Activated T-cell treated with anti-CD3 and anti-CD28 coated beads, Interleukin-2, amount 50 U/mL, for 4 hours (primary cell): ENCODE data around the gene GRK5. TPM values are rescaled to one million over a fixed set of nuclear protein-coding genes. Genes with fewer than 3 reads are reported as not detected.

Experiments
- ATAC-seq, 2 donors: fragments of 200-7000 bp; cut with Tn5 transposase; one replicate each; pipeline ENCODE4 v1.10.0; 2021
- DNase-seq: peaks from one replicate; pipeline ENCODE4 v3.0.0-alpha.2; 2020
- H3K27me3 Mint-ChIP-seq: one replicate; pipeline ENCODE4 v1.8.0; 2021; ENCODE audit warnings: low read depth, mixed read lengths
- H3K36me3 Mint-ChIP-seq: one replicate; pipeline ENCODE4 v1.8.0; 2022; ENCODE audit warnings: mixed read lengths; ENCODE audit not compliant: insufficient read depth
- H3K4me1 Mint-ChIP-seq: one replicate; pipeline ENCODE4 v1.8.0; 2021; ENCODE audit warnings: low read depth, mixed read lengths
- H3K4me3 Mint-ChIP-seq: one replicate; pipeline ENCODE4 v1.8.0; 2021; ENCODE audit warnings: mild to moderate bottlenecking, moderate library complexity, mixed read lengths
- H3K9me3 Mint-ChIP-seq: one replicate; pipeline ENCODE4 v1.8.0; 2021; ENCODE audit warnings: mixed read lengths
- total RNA-seq, 3 donors: library from RNA; stranded (reverse); gene quantifications; one replicate each; pipeline ENCODE4 v1.2.1, GENCODE V29; 2021

GRK5 gene
- total RNA-seq, 3 donors from 2014 or later = 14.0 to 15.6 (median 15.3) TPM

GRCh38 chr10:119305860-119306513, 98.6 kb downstream of the GRK5 start:
- peak; percentile 84 to 85 for ATAC-seq
- DNase-seq = peak; percentile 83
- Mint-ChIP-seq H3K9me3 (no peaks in the 10 kb centered on the region), H3K4me1 (peaks cover 81% of the 10 kb centered on the region), H3K36me3 (no peaks in the 10 kb centered on the region), H3K4me3 (peak overlapping the region; percentile 79), H3K27me3 (no peaks in the 10 kb centered on the region)

- H3K4me1 Mint-ChIP-seq = peaks cover 79% of the 10 kb centered on the region
- DNase-seq = peak; percentile 67
Observed at GRCh38 chr10:119306514-119306951, 99.2 kb downstream of the GRK5 start.

GRCh38 chr10:119306986-119307392, 99.6 kb downstream of the GRK5 start:
- Mint-ChIP-seq H3K36me3 (no peaks in the 10 kb centered on the region), H3K27me3 (no peaks in the 10 kb centered on the region), H3K4me3 (peak overlapping the region; percentile 79), H3K9me3 (no peaks in the 10 kb centered on the region), H3K4me1 (peaks cover 75% of the 10 kb centered on the region)
- peak; percentile 53 to 59 for ATAC-seq
- DNase-seq = no peak

More at GRCh38 chr10:119306514-119306951, 99.2 kb downstream of the GRK5 start:
- Mint-ChIP-seq H3K27me3 (no peaks in the 10 kb centered on the region), H3K4me3 (peak overlapping the region; percentile 79), H3K9me3 (no peaks in the 10 kb centered on the region), H3K36me3 (no peaks in the 10 kb centered on the region)
- ATAC-seq = peak; percentile 67 to 71

- DNase-seq (no peak), ATAC-seq (no peak)
- no peaks in the 10 kb centered on the region for H3K27me3 Mint-ChIP-seq
- H3K36me3 Mint-ChIP-seq = peaks cover 3% of the 10 kb centered on the region
- no peak overlapping the region for H3K4me3 Mint-ChIP-seq
- no peaks in the 10 kb centered on the region for H3K9me3 Mint-ChIP-seq
- peaks cover 72% of the 10 kb centered on the region for H3K4me1 Mint-ChIP-seq
Observed at GRCh38 chr10:119308089-119308488, 100.7 kb downstream of the GRK5 start.

- DNase-seq (no peak), ATAC-seq (no peak)
- H3K4me3 Mint-ChIP-seq = no peak overlapping the region
- H3K27me3 Mint-ChIP-seq = no peaks in the 10 kb centered on the region
- no peaks in the 10 kb centered on the region for H3K9me3 Mint-ChIP-seq
- peaks cover 73% of the 10 kb centered on the region for H3K4me1 Mint-ChIP-seq
- peaks cover 3% of the 10 kb centered on the region for H3K36me3 Mint-ChIP-seq
Observed at GRCh38 chr10:119308551-119309422, 101.4 kb downstream of the GRK5 start.

- H3K4me3 Mint-ChIP-seq = no peak overlapping the region
- no peaks in the 10 kb centered on the region for H3K27me3 Mint-ChIP-seq
- H3K36me3 Mint-ChIP-seq = peaks cover 3% of the 10 kb centered on the region
- H3K4me1 Mint-ChIP-seq = peaks cover 75% of the 10 kb centered on the region
- DNase-seq (no peak), ATAC-seq (no peak)
- no peaks in the 10 kb centered on the region for H3K9me3 Mint-ChIP-seq
Observed at GRCh38 chr10:119309423-119309770, 102.0 kb downstream of the GRK5 start.

- Mint-ChIP-seq H3K36me3 (peaks cover 3% of the 10 kb centered on the region), H3K27me3 (no peaks in the 10 kb centered on the region), H3K4me3 (no peak overlapping the region), H3K4me1 (peaks cover 75% of the 10 kb centered on the region), H3K9me3 (no peaks in the 10 kb centered on the region)
- no peak for DNase-seq
- no peak for ATAC-seq
Observed at GRCh38 chr10:119310806-119311205, 103.4 kb downstream of the GRK5 start.

- H3K9me3 Mint-ChIP-seq = no peaks in the 10 kb centered on the region
- no peak for DNase-seq
- H3K4me3 Mint-ChIP-seq = no peak overlapping the region
- peaks cover 3% of the 10 kb centered on the region for H3K36me3 Mint-ChIP-seq
- peaks cover 75% of the 10 kb centered on the region for H3K4me1 Mint-ChIP-seq
- H3K27me3 Mint-ChIP-seq = no peaks in the 10 kb centered on the region
- ATAC-seq = no peak
Observed at GRCh38 chr10:119312241-119312640, 104.9 kb downstream of the GRK5 start.

GRCh38 chr10:119313024-119313423, 105.7 kb downstream of the GRK5 start:
- H3K4me1 Mint-ChIP-seq = peaks cover 71% of the 10 kb centered on the region
- H3K4me3 Mint-ChIP-seq = no peak overlapping the region
- DNase-seq (no peak), ATAC-seq (no peak)
- peaks cover 3% of the 10 kb centered on the region for H3K36me3 Mint-ChIP-seq
- H3K27me3 Mint-ChIP-seq = no peaks in the 10 kb centered on the region
- H3K9me3 Mint-ChIP-seq = no peaks in the 10 kb centered on the region

GRCh38 chr10:119313644-119314043, 106.3 kb downstream of the GRK5 start:
- ATAC-seq (peak; percentile 26 to 34), DNase-seq (peak; percentile 12)
- peaks cover 3% of the 10 kb centered on the region for H3K36me3 Mint-ChIP-seq
- H3K4me3 Mint-ChIP-seq = no peak overlapping the region
- no peaks in the 10 kb centered on the region for H3K9me3 Mint-ChIP-seq
- no peaks in the 10 kb centered on the region for H3K27me3 Mint-ChIP-seq
- peaks cover 69% of the 10 kb centered on the region for H3K4me1 Mint-ChIP-seq

GRCh38 chr10:119314061-119314460, 106.7 kb downstream of the GRK5 start:
- Mint-ChIP-seq H3K4me3 (no peak overlapping the region), H3K36me3 (peaks cover 3% of the 10 kb centered on the region), H3K4me1 (peaks cover 73% of the 10 kb centered on the region), H3K9me3 (no peaks in the 10 kb centered on the region), H3K27me3 (no peaks in the 10 kb centered on the region)
- ATAC-seq (no peak), DNase-seq (no peak)

GRCh38 chr10:119314486-119314885, 107.1 kb downstream of the GRK5 start:
- Mint-ChIP-seq H3K36me3 (peaks cover 3% of the 10 kb centered on the region), H3K4me1 (peaks cover 71% of the 10 kb centered on the region), H3K9me3 (no peaks in the 10 kb centered on the region), H3K4me3 (no peak overlapping the region), H3K27me3 (no peaks in the 10 kb centered on the region)
- no peak for ATAC-seq
- no peak for DNase-seq

GRCh38 chr10:119315128-119316001, 108.0 kb downstream of the GRK5 start:
- Mint-ChIP-seq H3K27me3 (no peaks in the 10 kb centered on the region), H3K36me3 (peaks cover 6% of the 10 kb centered on the region), H3K4me3 (peak overlapping the region; percentile 35), H3K9me3 (no peaks in the 10 kb centered on the region), H3K4me1 (peaks cover 74% of the 10 kb centered on the region)
- peak; percentile 83 to 84 for ATAC-seq
- DNase-seq = peak; percentile 70

- DNase-seq = no peak
- no peak for ATAC-seq
- Mint-ChIP-seq H3K9me3 (no peaks in the 10 kb centered on the region), H3K36me3 (peaks cover 7% of the 10 kb centered on the region), H3K27me3 (no peaks in the 10 kb centered on the region), H3K4me1 (peaks cover 72% of the 10 kb centered on the region), H3K4me3 (no peak overlapping the region)
Observed at GRCh38 chr10:119316002-119316358, 108.6 kb downstream of the GRK5 start.
